D341Med (cell line): ENCODE measurements around the gene SMAD6.

Source experiments
- DNase-seq: peaks from one replicate; pipeline ENCODE4 v3.0.0; 2012; ENCODE audit warnings: low spot score

Gene SMAD6

GRCh38 chr15:66702035-66702786, at the start of gene SMAD6:
Gene SMAD6, plus strand, starts transcription at chr15:66702236. Its CDS starts 1,023 bp downstream, at chr15:66703259.
- DNase-seq: peak; percentile 85

- DNase-seq: no peak
These were observed 49.2 kb upstream of the SMAD6 start for GRCh38 chr15:66652806-66653205.

- no peak for DNase-seq
These were observed 48.6 kb upstream of the SMAD6 start for GRCh38 chr15:66653398-66653797.

- DNase-seq: no peak
These were observed 48.2 kb upstream of the SMAD6 start for GRCh38 chr15:66653852-66654251.

GRCh38 chr15:66654361-66654738, 47.7 kb upstream of the SMAD6 start:
- no peak for DNase-seq

- no peak for DNase-seq
These were observed 47.2 kb upstream of the SMAD6 start for GRCh38 chr15:66654739-66655375.

- DNase-seq: no peak
These were observed 46.5 kb upstream of the SMAD6 start for GRCh38 chr15:66655511-66655910.

GRCh38 chr15:66655997-66656396, 46.0 kb upstream of the SMAD6 start:
- DNase-seq: no peak

GRCh38 chr15:66657185-66658020, 44.6 kb upstream of the SMAD6 start:
- DNase-seq: no peak

GRCh38 chr15:66658044-66658443, 44.0 kb upstream of the SMAD6 start:
- no peak for DNase-seq

- no peak for DNase-seq
These were observed 43.2 kb upstream of the SMAD6 start for GRCh38 chr15:66658855-66659254.

- no peak for DNase-seq
These were observed 42.7 kb upstream of the SMAD6 start for GRCh38 chr15:66659384-66659783.

- DNase-seq: no peak
These were observed 40.5 kb upstream of the SMAD6 start for GRCh38 chr15:66661432-66662096.

- no peak for DNase-seq
These were observed 39.5 kb upstream of the SMAD6 start for GRCh38 chr15:66662522-66662921.

- DNase-seq: no peak
These were observed 38.4 kb upstream of the SMAD6 start for GRCh38 chr15:66663664-66664063.

- no peak for DNase-seq
These were observed 31.9 kb upstream of the SMAD6 start for GRCh38 chr15:66670175-66670574.

GRCh38 chr15:66670762-66671580, 31.1 kb upstream of the SMAD6 start:
- DNase-seq: peak; percentile 48

- DNase-seq: no peak
These were observed 29.2 kb upstream of the SMAD6 start for GRCh38 chr15:66672867-66673266.

- DNase-seq: peak; percentile 53
These were observed 28.4 kb upstream of the SMAD6 start for GRCh38 chr15:66673410-66674322.

GRCh38 chr15:66674756-66675155, 27.3 kb upstream of the SMAD6 start:
- no peak for DNase-seq
